Stimulated activated CD4-positive, alpha-beta T cell treated with anti-CD3 and anti-CD28 coated beads, TNF-alpha, amount 100 ng/mL, for 24 hours (primary cell): ENCODE results near the gene SCUBE1.
"Not testable (repeated sequence)": the region's sequence is repeated elsewhere in the genome, so short reads cannot be mapped to it uniquely, and the experiment has no call there.

Source experiments
- DNase-seq, 3 experiments: peaks; one replicate each; pipeline ENCODE4 v3.0.0-alpha.2; 2020; ENCODE audit warnings: low read depth in 3 of 3

SCUBE1 gene

DNA sequence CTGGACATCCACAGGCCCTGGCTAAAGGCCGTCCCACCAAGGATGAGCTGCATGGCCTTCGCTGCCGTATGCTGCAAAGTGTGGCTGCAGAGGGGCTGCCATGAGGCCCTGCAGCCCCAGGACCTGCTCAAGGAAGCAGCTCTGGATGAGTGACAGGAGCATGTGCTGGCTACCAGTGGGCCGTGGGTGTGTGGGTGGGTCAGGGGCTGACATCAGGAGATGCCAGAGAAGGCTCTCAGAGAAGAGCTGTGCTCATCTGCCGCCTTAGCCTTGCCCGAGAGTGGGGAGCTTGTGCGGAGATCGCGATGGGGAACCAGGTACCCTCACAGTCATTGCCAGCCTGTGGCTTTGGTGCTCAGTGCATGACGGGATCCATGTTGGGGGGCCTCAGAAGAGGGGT, 41.3 kb downstream of the SCUBE1 start:
- no peak for DNase-seq

DNA sequence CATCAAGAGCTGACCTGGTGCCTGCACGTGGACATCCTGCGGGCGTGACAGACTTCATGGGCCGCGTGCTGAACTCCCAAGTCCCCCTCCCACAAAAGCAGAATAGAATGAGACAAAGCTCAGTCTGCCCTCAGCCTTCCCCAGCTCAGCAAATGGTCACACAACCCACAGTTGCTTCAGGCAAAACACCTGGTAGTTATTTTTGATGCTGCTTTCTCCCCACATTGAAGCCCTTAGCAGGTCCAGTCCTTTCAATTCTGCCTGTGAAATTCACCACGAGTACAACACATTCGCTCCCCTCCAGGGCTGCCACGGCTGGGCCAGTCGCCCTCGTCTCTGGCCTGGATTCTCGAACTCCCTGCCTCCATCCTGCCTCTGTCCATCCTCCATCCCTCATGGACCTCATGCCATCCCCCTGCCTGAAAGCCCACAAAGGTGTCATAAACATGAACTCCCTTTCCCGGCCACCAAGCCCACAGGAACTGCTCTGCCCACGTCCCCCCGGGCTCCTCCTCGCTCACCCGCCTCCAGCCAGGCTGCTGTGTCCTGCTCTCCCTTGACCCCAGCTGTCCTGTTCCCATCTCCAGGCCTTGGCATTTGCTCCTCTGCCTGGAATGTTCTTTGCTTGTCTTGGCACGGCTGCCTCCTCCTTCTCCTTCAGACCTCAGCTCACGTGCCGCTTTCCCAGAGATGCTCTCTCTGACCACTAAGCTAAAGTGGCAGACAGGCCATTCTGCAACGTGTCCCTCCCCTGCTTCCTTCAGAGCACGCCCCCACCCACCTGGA, 42.1 kb downstream of the SCUBE1 start:
- no peak for DNase-seq

DNA sequence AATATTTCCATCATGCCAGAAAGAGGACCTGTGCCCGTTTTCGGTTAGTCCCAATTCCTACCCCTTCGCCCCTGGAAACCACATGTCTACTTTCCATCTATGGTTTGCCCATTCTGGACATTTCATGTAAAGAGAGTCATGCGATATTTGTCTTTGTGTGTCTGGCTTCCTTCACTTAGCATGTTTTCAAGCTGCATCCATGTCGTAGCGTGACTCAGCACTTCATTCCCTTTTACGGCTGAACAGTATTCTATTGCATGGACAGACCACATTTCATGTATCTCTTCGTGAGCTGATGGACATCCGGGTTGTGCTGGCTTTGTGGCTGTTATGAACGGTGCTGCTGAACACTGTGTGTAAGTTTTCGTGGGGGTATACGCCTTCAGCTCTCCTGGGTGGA, 43.4 kb downstream of the SCUBE1 start:
- no peak for DNase-seq

DNA sequence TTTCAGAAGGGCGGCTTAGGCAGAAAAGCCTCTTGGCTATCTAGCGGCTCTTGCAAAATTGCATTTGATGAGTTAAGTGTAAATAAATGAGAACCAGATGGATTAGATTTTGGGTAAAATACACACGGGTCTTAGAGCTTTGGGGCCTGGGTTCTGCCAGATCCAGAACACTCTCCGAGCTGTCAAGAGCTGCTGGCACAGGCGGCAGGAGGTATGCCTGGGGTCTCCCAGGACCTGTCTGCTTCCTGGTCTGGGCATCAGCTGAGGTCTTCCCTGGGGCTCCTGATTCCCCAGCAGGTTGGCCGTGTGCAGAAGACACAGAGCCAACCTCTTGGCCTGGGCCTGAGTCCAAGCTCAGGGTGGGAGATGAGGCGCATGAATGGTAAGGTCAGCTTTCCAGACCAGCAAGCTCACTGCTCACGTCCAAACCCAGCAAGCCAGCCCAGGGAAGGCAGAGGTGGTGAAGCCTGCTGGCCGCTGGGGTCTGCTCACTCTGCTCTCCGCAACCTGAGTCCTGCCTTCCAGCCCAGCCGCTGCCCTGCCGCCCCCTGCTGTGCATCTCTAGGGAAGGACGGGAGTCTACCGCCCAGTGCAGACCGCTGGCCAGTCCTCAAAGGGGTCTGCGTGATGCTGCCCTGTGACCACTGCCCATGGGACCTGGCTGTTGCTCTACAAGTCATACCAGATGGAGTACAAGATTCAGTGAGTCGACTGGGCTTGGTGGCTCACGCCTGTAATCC, 44.9 kb downstream of the SCUBE1 start:
- no peak for DNase-seq

DNA sequence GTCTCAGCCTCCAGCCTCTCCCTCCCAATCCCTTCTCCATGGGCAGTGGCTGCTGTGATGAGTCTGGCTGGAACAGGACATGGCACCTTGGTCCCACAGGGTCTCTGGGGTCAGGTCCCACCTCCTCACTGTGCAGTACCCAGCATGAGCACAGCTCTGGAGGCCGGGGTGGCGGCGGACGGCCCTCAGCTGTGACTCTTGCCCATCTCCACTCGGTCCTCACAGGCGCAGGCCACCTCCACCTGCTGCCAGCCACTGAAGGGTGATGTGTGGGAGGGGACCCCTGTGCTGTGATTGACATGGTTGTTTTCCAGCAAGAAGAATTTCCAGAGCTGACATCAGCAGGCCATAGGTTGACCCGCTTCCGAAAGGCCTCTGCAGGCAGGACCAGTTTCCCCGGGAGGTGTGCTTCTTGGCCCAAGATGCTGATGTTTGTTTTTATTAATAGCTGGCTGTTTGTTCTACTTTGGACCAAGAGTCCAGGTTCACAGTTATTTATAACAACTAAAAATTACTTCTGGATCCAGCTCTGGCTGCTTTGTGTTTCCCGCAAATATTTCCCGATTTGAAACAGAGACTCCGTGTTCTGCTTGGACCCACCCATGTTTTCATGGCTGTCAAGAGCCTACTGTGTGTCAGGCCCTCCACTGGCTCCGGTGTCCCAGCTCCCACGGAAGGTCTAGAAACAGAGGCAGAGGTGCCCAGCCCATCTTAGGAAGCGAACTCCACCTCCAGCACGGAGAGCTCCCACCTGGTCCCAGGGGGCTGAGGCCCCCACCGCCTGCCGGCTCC, 45.7 kb downstream of the SCUBE1 start:
- DNase-seq = no peak

DNA sequence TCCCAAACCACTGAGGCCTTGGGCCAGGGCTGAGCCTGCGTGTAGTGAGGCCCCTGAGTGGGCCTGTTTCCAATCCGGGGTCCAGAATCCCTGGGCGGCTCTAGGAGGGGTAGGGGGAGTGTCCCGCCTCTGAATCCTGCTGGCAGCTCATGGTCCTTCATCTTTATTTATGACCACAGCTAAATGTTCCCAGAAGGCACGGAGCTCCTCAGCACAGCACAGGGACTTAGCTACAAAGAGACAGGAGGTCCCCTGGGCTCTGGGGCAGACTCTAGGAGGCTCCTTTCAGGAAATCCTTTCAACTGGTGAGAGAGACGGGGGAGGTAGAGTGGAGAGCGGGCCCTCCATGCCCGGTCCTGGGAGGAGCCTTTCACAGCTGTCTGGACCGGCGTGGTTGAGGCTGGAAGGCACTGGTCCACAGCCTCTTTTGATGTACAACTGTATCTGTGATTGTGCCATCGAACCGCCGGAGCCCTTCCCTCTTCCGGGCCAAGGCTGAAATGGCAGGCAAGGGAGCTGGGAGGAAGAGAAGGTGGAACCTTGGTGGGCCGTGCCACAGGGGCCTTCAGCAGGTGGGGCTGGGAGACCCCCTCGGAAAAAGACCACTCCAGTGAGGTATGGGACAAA, 46.8 kb downstream of the SCUBE1 start:
- DNase-seq = no peak

DNA sequence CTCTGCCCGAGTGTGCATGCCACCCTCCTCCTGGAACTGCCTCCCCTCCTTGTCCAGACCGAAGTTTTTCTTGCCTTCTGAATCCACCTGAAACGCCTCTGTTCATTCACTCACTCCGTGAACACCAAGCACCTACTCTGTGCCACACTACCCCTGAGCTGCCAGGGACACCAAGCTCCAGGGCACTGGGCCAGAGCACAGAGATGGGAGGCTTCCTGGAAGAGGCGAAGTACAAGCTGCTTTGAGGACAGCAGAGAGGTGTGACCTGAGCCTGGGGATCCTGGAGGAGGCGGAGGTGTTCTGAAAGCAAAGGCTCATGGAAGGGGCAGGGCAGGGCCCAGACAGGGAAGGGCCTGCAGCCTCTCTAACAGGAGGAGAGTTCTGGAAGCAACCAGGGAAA, 47.5 kb downstream of the SCUBE1 start:
- DNase-seq = no peak

DNA sequence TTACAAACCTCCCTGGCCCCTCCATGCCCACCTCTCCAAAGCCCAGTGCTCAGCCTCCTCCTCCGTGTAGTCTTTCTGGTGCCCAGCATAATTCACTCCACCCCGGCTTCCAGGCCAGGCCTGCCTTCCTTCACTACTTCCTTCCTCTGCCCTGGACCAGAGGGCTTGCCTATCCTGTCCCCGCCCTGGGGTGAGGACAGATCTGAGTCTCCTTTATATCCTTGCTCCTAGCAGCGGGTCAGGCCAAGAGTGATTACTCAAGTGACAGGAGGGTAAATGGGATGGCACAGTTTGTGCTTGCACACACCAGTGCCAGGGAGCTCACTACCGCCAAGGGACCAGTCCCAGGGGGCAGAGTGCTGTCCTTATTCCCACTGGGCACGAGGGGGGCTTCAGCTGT, 48.0 kb downstream of the SCUBE1 start:
- no peak for DNase-seq

DNA sequence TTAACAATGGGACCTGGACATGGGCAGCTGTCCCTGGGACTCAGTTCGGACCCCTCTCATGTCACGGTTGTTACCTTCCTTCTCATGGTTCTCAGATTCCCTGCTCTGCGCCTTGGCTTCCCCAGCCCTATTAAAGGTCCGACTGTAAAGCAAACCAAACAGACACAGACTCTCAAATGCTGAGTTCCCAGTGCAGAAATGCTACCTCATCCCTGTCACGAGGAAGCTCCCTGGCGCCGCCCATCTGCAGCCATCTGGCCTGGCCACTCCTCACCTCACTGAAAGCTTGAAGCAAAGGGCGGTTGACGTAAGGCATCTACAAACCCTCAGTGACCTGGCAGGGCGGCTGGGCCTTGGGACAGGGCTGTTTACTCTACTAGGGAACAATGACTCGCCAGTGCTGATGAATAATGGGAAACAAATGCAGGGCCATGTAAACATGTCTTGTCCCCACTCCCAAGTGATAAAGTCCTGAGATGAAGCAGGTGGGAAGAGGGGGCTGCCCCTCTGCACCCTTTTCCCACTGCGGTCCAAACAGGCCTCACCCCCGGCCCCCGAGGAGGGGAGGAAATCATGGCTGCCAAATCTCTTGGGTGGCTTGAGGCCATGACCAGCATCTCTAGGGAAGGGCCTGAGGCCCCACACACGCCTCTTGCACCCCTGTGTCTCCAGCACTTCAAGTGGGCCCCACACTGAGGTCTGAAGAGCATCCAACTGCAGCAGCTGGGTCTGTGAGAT, 49.3 kb downstream of the SCUBE1 start:
- no peak for DNase-seq

DNA sequence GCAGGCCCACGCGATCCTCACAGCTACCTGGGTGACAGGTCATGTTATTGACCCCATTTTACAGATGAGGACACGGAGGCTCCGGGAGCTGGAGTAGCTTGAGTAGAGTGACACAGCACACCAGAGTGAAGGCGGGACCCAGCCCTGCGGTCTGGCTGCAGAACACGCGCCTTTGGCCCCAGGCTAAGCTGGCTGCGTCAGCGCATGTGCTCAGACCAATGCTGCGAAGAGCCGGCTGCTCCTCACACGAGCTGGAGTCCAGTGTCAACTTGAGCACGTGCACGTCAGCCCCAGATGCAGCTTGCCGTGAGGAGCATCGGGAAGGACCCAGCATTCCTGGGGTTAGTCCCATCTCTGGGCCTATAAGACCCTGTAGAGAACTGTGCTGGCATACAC, 49.9 kb downstream of the SCUBE1 start:
- DNase-seq = no peak

DNA sequence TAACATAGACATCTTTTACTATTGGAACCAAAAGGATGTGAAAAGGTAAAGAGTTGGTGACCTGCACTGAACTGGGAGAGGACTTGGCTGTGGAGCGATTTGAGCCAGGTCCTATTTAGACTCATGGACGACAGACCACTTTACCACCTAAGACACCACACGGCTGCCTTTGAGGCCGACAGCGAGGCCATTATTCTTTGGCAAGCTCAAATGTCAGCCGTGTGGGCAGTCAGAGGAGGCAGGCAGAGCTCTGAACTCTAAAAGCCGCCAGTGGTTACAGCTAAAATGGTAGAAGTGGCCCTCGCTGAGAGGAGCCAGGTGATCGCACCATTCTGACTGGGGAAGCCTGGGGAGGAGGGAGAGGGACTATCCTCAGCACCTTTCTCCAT, 50.5 kb downstream of the SCUBE1 start:
- no peak for DNase-seq

DNA sequence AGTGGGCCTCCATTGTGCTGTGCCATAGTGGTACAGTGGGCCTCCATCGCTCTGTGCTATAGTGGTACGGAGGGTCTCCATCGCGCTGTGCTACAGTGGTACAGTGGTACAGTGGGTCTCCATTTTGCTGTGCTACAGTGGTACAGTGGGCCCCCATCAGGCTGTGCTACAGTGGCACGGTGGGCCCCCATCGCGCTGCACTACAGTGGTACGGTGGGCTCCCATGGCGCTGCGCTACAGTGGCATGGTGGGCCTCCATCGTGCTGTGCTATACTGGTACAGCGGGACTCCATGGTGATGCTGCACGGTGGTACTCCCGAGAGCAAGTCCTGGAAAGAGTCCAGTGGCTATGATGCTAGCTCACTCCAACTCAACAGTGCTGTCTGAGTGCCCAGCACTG, 51.8 kb downstream of the SCUBE1 start:
- no peak for DNase-seq

DNA sequence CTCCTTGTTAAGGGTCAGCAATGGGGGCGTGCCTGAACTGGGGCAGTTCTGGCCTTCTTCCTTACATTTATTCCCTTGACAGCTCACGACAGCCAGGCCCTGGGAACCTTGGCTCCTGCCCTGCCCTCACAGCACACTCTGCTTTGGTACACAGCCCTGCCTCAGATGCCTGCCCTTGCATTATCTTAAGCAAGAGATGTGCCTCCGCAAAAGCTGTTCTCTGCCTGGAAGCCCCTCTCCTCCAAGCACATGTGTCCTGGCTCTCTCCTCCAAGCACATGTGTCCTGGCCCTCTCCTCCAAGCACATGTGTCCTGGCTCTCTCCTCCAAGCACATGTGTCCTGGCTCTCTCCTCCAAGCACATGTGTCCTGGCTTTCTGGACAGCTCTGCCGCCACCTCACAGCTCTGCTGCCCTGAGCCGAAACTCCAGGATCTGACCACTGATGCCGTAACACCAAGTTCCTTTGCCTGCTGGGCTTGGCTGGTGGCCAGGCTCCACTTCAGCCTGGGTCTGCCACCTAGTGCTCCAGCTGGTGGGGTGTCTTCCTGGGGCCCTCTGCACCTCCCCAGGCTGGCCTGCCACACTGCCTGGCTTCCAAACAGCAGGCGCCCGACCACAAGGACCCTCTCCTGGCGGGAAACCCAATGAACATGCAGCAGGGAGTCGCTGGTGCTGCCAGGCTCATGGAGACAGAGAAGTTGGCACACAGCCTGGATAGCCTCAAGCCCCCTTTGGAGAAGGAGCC, 53.0 kb downstream of the SCUBE1 start:
- DNase-seq = no peak

DNA sequence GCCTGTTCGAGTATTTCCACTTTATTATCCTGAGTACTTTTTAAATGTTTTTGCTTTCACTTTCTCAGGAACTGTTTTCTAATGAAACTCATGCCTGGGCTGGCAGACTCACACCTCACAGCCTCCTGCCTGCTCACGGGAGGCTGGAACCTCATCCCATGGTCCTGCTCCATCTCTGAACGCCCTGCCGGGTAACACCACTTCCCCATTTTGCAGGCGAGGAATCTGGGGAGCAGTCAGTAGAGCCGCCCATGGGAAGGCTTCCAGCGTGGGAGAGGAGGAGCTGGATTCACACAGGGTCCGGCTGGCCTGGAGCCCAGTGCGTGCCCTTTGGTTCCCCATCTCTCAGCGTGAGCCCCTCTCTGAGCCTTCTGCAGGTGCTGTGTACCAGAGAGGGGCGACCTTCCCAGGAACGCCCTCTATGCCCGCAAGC, 53.6 kb downstream of the SCUBE1 start:
- DNase-seq = no peak

DNA sequence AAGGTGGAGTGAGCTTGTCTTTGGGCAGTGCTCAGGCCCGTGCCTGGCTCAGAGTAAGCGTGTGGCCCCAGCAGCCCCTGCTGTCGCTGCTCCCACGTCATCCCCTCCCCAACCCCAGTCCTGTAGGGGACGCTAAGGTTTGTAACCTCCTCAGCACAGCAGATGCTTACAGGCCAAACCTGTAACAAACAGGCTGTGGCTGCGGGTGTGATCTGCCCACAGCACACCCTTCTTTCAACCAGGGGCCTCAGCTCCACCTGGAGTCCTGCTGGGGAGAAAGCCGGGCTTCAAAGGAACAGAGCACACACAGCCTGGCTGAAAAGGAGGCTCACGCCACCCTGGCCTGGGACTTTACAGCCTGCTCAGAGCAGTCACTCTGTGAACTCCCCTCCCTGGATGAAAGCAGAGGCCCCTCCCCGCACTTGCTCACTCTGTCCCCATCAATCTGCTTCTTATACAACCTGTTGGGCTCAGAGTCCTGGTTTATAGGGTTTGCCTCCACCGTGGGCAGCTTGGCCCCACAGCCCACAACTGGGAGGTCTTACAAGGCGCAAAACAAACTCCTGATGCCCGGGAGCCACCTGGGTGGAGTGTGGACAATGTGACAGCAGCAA, 54.3 kb downstream of the SCUBE1 start:
- DNase-seq = no peak

DNA sequence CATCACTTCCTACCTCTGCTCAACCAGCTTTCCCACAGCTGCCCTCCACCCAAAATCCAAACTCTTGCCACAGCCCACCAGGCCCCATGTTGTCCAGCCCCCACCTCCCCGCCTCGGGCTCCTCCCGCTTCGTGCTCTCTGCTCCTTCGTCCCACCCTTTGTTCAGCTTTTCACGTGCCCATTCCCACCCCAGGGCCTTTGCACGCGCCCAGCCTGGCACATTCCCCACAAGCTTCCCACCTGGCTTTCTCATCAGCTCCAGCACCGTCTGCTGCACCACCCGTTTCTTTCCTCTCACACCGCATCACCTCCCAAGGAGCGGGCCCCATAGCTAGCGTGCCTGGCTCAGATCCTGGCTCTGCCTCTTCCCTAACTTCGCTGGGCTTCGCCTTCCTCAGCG, 54.8 kb downstream of the SCUBE1 start:
- no peak for DNase-seq

DNA sequence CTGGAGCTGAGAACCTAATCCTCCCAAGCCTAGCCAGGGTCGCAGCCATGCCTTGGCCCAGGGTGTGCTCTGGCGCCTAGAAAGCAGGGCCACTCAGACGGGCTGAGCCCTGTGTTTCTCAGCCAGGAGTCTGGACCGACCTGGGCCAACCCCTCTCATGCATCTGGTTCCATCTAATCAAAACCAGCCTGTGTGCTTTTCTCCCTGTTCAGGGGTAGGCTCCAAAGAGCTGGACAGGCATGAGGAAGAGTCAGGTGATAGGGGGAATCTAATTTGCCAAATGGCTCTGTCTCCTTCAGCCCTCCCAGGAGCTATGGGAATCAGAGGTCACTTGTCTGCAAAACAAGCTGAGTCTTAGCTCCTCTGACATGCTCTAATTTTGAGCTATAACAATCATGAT, 55.7 kb downstream of the SCUBE1 start:
- no peak for DNase-seq

DNA sequence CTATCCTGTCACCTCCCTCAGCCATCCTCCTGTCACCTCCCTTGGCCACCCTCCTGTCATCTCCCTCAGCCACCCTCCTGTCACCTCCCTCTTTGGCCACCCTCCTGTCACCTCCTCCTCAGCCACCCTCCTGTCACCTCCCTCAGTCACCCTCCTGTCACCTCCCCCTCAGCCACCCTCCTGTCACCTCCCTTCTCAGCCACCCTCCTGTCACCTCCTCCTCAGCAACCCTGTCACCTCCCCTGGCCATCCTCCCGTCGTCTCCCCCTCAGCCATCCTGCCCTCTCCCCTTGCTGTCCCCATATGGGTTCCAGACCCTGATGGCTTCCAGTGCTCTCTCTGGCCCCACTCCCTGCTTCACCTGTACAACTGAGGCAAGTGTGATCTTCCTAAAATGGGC, 61.8 kb downstream of the SCUBE1 start:
- no peak for DNase-seq

DNA sequence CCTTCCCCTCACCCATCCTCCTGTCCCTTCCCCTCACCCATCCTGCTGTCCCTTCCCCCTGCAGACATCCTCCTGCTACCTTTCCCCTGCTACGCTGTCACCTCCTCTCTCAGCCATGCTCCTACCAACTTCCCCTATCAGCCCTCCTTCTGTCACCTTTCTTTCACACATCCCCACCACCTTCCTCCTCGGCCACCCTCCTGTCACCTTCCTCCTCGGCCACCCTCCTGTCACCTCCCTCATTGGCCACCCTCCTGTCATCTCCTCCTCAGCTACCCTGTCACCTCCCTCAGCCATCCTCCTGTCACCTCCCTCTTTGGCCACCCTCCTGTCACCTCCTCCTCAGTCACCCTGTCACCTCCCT, 62.7 kb downstream of the SCUBE1 start:
- not testable (repeated sequence) for DNase-seq

DNA sequence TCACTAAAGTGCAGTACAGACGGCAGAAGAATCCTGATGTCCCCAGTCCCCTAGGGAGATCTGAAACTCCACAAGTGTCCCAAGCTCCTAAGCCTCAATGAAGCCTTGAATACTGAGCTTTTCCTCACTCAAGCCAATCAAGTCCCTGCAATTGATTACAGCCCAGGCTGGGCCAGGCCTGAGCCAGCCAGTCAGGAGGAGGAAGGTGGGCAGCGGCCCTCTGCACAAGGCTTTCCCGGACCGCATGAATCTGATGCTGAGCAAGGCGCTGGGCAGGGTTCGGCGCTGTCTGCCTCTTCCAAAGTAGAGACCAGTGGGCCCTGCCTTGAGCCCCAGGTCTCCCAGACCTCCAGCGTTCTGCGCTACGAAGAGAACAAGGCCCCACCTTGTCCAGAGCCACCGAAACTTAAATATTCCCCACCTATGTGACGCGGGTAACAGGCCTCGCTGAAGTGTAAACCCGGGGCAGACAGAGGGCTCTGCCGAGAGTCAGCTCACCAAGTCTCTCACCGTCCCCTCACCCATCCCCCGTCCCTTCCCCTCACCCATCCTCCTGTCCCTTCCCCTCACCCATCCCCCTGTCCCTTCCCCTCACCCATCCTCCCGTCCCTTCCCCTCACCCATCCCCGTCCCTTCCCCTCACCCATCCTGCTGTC, 63.2 kb downstream of the SCUBE1 start:
- DNase-seq = no peak
